Omental fat pad (tissue), 4 donors: ENCODE measurements around the gene BIN1. TPM values are rescaled to one million over a fixed set of nuclear protein-coding genes. Genes with fewer than 3 reads are reported as not detected.

ENCODE experiments used
- ATAC-seq: fragments of 150-250 bp; one replicate; pipeline ENCODE4 v1.9.1; 2016; ENCODE audit warnings: mild to moderate bottlenecking, moderate library complexity; ENCODE audit not compliant: low FRiP score
- DNase-seq: peaks from one replicate; pipeline ENCODE4 v3.0.0-alpha.2; 2019; ENCODE audit warnings: low spot score
- CTCF ChIP-seq, 3 donors: fragments of 450-650 bp; IDR thresholded peaks; one replicate each; pipeline ENCODE4 v1.5.1; 2016 to 2017; ENCODE audit warnings: antibody characterized with exemption in 3 of 3, mild to moderate bottlenecking in 3 of 3, moderate library complexity in 2 of 3
- total RNA-seq, 4 donors: library from RNA; depleted of rRNA; stranded (reverse); fragments of >200 nt; gene quantifications; one replicate each; pipeline ENCODE4 v1.1.0, GENCODE V29; 2016

The BIN1 gene
- total RNA-seq, 4 donors from 2014 or later = 64.2 to 78.5 (median 73.2) TPM

DNA sequence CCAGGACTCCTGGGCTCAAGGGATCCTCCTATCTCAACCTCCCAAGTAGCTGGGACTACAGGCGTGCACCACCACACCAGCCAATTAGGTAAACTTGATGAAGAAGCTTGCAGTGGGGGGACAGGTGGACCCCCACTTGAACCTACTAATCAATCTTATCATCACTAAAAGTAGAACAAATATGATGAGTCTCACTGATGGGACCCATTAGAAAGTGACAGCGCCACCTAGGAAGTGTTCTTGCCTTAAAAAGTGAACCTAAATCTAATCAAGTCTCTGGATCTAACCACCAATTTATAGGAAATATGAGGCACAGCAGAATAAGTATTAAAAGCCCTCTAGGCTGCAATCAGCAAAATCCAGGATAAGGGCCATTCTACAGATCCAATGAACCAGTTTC, 79.2 kb downstream of the BIN1 start:
- DNase-seq (no peak), ATAC-seq (no peak)
- no peak for TF ChIP-seq CTCF (IDR thresholded peaks at IDR 0.05)

- TF ChIP-seq CTCF (IDR thresholded peaks at IDR 0.05) = no peak
Measured at GRCh38 chr2:127025359-127026166, 81.4 kb downstream of the BIN1 start.

GRCh38 chr2:127024769-127025358, 82.1 kb downstream of the BIN1 start:
- peak; percentile 56 for ATAC-seq
- DNase-seq = no peak
- no peak for TF ChIP-seq CTCF (IDR thresholded peaks at IDR 0.05)

More at GRCh38 chr2:127025359-127026166, 81.4 kb downstream of the BIN1 start:
- no peak for DNase-seq
- ATAC-seq = peak; percentile 85

- DNase-seq (no peak), ATAC-seq (no peak)
- no peak for TF ChIP-seq CTCF (IDR thresholded peaks at IDR 0.05)
Measured at GRCh38 chr2:127023504-127023903, 83.5 kb downstream of the BIN1 start.

- DNase-seq (no peak), ATAC-seq (no peak)
- TF ChIP-seq CTCF (IDR thresholded peaks at IDR 0.05) = no peak
Measured at GRCh38 chr2:127022817-127023216, 84.1 kb downstream of the BIN1 start.

- TF ChIP-seq CTCF (IDR thresholded peaks at IDR 0.05) = no peak
- ATAC-seq (no peak), DNase-seq (no peak)
Measured at GRCh38 chr2:127020536-127020935, 86.4 kb downstream of the BIN1 start.

GRCh38 chr2:127017548-127017947, 89.4 kb downstream of the BIN1 start:
- DNase-seq (no peak), ATAC-seq (no peak)
- no peak for TF ChIP-seq CTCF (IDR thresholded peaks at IDR 0.05)
